GM21717 (cell line): ENCODE results near the gene MAEA.
"Not testable (repeated sequence)": the region's sequence is repeated elsewhere in the genome, so short reads cannot be mapped to it uniquely, and the experiment has no call there.

Source experiments
- ATAC-seq: cut with Tn5 transposase; IDR thresholded peaks from one replicate; pipeline ENCODE4 v1.9.1; 2021; ENCODE audit warnings: mild to moderate bottlenecking, moderate library complexity; ENCODE audit not compliant: unreplicated experiment

The MAEA gene

GRCh38 chr4:1364217-1364616 lies 74.5 kb downstream of the MAEA start:
- ATAC-seq, result no peak

- ATAC-seq, result no peak
Observed at GRCh38 chr4:1364748-1365147, 75.1 kb downstream of the MAEA start.

- ATAC-seq, result no peak
Observed at GRCh38 chr4:1365271-1366178, 75.8 kb downstream of the MAEA start.

GRCh38 chr4:1366371-1367229 lies 76.9 kb downstream of the MAEA start:
- no peak for ATAC-seq

GRCh38 chr4:1367230-1367935 lies 77.7 kb downstream of the MAEA start:
- ATAC-seq, result no peak

GRCh38 chr4:1367936-1368289 lies 78.2 kb downstream of the MAEA start:
- ATAC-seq, result no peak

- no peak for ATAC-seq
Observed at GRCh38 chr4:1368421-1369090, 78.9 kb downstream of the MAEA start.

- no peak for ATAC-seq
Observed at GRCh38 chr4:1369091-1369450, 79.4 kb downstream of the MAEA start.

GRCh38 chr4:1369479-1370079 lies 79.9 kb downstream of the MAEA start:
- no peak for ATAC-seq

- ATAC-seq, result no peak
Observed at GRCh38 chr4:1370321-1371124, 80.8 kb downstream of the MAEA start.

GRCh38 chr4:1371176-1372165 lies 81.8 kb downstream of the MAEA start:
- no peak for ATAC-seq

- ATAC-seq, result not testable (repeated sequence)
Observed at GRCh38 chr4:1372576-1372975, 82.9 kb downstream of the MAEA start.

GRCh38 chr4:1373892-1374705 lies 84.4 kb downstream of the MAEA start:
- no peak for ATAC-seq

- no peak for ATAC-seq
Observed at GRCh38 chr4:1374706-1375045, 85.0 kb downstream of the MAEA start.

- no peak for ATAC-seq
Observed at GRCh38 chr4:1375051-1375721, 85.5 kb downstream of the MAEA start.

- no peak for ATAC-seq
Observed at GRCh38 chr4:1375761-1376322, 86.2 kb downstream of the MAEA start.

- ATAC-seq, result no peak
Observed at GRCh38 chr4:1376391-1376840, 86.7 kb downstream of the MAEA start.
